GM19372 (cell line): ENCODE data around the gene TMED8.
"Not testable (repeated sequence)": the region's sequence is repeated elsewhere in the genome, so short reads cannot be mapped to it uniquely, and the experiment has no call there.

Experiments
- ATAC-seq: cut with Tn5 transposase; IDR thresholded peaks from one replicate; pipeline ENCODE4 v1.9.1; 2021; ENCODE audit warnings: mild to moderate bottlenecking, low read depth, moderate library complexity; ENCODE audit not compliant: unreplicated experiment

TMED8 gene, protein sequence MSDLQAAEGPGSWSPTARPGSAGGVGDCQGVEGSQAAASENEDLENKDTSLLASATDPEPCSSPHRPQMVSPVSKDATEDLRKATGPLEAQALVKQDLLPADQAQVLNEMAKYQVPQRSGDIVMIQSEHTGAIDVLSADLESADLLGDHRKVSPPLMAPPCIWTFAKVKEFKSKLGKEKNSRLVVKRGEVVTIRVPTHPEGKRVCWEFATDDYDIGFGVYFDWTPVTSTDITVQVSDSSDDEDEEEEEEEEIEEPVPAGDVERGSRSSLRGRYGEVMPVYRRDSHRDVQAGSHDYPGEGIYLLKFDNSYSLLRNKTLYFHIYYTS

DNA sequence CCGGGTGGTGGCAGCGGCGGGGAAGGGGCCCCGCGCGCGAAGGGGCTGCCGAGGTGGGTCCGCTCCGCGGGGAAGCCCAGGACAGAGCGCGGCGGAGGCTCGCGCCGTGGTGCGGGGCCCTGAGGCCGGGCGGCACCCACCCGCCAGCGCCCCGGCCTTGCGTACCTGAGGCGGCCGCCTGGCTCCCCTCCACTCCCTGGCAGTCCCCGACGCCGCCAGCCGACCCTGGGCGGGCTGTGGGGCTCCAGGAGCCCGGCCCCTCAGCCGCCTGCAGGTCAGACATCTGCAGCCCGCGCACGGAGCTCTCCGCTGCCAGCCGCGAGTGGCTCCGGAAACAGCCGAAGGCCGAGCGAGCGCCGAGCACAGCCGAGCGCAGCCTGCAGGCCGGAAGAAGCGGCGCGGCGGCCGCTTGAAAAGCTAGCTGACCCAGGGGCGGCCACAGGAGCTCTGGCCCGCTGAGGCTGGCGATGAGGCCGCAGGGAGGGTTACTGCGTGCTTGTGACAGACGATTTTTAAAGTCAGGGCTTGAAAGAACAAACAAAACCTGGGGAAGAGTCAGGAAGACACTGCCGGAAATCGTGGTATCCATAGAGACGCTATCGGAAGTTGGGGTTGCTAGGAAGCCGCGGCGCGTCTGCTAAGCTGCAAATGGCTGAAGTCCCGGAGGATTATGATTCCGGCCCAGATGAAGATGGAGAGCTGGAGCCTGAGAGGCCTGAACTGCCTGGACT is at the start of gene TMED8, which contains the start of gene SAMD15:
TSS of gene TMED8 (minus strand) at position 324 of the 731 bp plus-strand sequence. CDS start at position 283, 41 bp downstream.
TSS of gene SAMD15 (plus strand) at position 609 of the 731 bp plus-strand sequence. CDS start at position 649, 40 bp downstream.
- peak; percentile 84 for ATAC-seq

DNA sequence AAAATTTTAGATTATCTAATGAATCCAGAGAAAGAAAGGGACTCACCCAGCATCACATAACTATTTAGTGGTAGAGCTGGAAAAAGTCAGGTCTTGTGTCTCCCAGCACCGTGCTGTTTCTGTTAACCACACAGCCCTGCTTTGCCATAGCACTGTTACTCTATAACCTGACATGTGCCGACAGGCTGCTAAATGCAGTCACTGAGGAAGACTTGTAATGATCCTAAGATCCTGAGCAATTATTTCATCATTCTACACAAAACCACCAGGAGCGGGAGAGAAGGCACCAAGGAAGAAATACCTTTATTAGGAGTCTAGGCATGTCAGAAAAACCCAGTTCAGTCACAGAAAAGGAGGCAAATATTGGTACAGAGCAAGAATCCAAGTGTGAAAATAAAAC is 49.5 kb upstream of the TMED8 start:
- no peak for ATAC-seq

DNA sequence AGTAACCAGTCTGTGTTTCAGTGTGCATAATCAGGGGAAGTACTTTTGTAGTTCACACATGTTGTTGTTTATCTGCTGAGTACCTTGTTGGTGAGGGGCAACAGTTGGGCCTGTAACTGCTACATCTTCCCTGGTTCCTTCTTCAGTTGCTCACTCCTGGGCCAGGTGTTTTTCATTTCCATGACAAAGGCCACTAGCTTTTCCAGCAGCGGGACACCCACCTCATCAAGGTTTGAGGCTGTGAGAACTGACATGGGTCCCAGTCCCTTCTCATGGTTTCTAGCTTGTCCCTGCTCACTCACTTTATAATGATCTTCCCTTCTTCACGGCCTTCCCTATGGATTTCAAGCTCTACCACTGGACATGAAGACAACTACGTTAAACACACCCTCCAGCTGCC is 48.0 kb upstream of the TMED8 start:
- no peak for ATAC-seq

DNA sequence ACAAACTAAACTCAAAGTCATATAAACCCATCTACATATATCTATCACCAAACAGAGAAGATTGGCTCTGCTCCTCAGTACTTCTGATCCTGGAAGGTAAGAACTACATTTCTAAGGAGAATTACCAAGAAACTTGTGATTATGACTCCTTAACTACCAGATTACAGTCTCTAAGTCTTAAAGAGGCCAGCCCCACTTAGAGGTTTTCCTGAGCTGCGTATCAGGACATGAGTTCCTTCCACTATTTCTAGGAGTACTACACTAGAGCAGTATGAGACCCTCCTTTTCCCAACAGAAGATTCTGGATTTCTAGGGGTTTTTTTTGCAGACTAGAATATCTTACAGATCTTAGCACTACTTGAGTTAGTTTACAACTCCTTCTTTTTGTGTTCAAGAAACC is 46.5 kb upstream of the TMED8 start, which contains the start of gene NOXRED1:
TSS of gene NOXRED1 (minus strand) at position 101 of the 400 bp plus-strand sequence. CDS start 634 bp downstream, outside the sequence.
- no peak for ATAC-seq

DNA sequence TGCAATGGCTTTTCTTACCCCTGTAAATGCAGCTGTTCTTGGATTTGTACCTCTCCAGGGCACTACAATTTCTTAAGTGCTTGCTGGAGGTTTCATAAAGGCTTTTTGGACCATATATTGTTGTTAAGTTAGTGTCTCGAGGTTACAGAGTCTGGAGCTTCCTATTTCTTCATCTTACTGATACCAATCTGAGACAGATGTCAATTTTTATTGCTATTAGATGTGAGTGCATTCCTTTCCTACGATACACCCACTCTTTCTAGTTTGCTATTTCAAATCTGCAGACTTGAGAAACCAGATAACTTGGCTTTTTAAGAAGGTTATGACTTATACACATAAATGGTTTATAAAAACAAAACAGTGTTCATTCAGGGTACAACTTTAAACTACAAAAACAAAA is 44.3 kb upstream of the TMED8 start:
- ATAC-seq = no peak

DNA sequence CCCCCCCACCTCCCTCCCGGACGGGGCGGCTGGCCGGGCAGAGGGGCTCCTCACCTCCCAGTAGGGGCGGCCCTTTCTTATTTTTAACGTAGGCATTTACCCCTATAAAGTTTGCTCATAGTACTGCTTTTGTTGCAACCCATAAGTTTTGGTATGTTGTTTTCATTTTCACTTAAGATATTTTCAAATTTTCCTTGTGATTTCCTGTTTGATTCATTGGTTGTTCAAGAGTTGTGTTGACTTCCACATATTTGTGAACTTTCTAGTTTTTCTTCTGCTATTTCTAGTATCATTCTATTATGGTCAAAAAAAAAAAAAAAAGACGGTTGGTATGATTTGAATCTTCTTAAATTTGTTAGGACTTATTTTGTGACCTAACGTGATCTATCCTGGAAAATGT is 39.9 kb upstream of the TMED8 start:
- no peak for ATAC-seq

DNA sequence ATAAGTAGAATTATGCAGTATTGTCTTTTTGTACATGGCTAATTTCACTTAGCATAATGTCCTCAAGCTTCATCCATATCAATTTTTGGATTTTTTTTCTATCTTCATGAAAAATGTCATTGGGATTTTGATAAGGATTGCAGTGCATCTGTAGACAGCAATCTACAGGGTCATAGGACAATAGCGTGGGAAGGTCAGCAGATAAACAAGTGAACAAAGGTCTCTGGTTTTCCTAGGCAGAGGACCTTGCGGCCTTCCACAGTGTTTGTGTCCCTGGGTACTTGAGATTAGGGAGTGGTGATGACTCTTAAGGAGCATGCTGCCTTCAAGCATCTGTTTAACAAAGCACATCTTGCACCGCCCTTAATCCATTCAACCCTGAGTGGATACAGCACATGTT is 39.2 kb upstream of the TMED8 start:
- ATAC-seq = not testable (repeated sequence)

DNA sequence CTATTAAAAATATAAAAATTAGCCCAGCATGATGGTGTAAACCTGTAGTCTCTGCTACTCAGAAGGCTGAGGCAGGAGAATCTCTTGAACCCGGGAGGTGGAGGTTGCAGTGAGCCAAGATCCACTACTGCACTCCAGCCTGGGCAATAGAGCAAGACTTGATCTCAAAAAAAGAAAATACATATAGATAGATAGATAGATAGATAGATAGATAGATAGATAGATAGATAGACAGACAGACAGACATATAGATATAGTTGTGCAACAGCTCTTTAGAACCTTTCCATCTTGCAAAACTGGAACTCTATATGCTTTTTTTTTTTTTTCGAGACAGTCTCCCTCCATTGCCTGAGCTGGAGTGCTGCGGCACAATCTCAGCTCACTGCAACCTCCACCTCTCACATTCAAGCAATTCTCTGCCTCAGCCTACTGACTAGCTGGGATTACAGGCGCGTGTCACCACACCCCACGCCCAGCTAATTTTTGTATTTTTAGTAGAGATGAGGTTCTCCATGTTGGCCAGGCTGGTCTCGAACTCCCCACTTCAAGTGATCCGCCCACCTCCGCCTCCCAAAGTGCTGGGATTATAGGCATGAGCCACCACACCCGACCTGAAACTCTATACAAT is 38.6 kb upstream of the TMED8 start:
- ATAC-seq = not testable (repeated sequence)

DNA sequence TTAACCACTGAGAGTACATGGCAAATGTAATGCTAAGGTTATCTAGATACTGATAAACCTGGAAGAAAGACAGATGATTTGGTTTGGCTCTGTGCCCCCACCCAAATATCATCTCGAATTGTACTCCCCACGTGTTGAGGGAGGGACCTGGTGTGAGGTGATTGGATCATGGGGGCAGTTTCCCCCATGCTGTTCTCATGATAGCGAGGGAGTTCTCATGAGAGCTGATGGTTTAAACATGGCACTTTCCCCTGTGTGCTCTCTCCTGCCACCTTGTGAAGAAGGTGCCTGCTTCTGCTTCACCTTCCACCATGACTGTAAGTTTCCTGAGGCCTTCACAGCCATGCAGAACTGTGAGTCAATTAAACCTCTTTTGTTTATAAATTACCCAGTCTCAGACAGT is 32.2 kb upstream of the TMED8 start:
- ATAC-seq = no peak

DNA sequence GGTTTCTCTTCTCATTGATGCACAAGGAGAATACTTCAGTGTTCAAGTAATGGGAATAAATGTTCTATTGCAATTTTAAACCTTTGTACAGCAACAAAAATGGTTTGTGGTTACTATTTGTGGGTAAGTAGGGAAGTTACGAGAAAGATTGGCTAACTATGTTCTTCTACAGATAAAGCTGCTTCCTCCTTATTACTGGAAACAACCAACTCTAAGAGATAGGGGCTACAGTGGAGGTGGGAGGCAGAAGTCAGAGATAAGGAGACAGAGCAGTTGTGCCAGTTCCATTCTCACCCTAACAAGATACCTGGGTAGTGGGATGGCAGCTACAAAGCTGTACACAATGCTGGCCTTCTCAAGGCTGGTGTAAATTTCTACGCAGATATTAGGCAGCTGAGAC is 30.3 kb upstream of the TMED8 start:
- no peak for ATAC-seq

DNA sequence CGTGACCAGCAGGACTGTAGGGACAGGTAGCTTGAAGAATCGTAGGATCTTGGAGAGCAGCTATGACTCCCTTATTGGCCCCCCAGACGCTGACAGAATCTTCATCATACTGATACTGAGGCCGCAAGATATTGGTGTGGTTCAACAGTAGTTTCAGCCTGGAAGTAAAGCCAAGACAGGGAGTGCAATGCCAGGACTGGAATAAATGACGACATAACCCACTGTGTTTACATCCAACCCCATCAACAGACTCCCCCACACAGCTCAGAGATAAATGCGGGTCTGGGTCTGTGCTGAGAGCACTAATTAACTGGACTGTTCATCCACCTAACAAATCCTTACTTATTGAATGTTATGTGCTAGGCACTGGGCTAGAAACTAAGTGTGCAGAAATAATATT is 29.8 kb upstream of the TMED8 start:
- no peak for ATAC-seq

DNA sequence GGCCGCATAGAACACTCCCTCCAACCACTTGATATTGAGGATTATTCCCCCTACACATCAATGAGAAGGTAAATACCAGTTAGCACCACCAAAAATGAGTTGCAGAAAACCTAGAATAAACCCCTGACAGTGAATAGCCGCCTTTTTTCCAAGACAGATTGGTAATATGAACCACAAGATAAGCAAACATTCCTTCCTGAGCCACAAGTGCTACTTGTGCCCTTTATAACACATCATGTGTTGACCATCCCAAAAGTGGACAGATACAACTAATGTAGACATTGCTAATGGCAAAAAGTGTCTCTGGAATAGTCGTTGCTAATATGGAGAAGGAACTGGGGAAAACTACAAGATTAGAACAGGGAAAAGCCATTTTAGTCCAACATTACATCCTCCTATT is 29.2 kb upstream of the TMED8 start:
- ATAC-seq = no peak

DNA sequence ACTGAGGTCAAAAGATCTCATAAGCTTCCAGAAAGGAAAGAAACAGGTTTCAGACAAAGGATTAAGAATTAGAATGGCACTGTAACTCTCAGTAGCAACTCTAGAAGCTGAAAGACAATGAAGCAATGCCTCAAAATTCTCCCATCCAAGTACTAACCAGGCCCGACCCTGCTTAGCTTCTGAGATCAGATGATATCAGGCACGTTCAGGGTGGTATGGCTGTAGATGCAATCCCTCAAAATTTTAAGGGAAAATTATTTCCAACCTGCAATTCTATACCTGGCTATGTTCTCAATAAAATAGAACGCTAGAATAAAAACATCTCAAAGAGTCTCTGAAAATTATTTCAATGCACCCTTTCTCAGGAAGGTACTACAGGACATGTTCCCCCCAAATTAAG is 26.9 kb upstream of the TMED8 start:
- ATAC-seq = no peak

DNA sequence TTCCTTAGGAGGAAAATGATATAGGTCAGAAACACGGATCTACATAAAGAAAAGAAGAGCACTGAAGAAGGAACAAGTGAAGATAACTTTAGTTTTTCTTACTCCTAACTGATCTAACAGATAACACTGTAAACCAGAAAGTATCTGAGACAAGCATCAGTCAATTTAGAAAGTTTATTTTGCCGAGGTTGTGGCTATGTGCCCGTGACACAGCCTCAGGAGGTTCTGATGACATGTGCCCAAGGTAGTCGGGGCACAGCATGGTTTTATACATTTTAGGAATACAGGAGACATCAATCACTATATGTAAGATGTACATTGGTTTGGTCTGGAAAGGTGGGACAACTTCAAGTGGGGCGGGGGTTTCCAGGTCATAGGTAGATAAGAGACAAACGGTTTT is 23.3 kb upstream of the TMED8 start:
- no peak for ATAC-seq

DNA sequence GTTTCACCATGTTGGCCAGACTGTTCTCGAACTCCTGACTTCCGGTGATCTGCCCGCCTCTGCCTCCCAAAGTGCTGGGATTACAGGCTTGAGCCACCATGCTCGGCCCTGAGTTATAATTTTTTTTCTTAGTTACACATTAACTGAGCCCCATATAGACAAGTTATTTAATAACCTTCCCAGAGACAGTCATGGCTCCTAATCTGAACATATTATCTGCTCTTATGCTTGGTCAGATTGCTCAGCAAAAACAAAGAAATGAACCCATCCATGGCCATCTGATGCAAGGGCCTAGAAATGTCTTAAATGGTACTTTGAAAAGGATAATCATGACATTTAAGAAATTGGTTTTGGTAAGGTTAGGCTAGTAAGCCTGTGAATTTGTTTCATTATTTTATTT is 13.3 kb upstream of the TMED8 start:
- ATAC-seq = no peak

DNA sequence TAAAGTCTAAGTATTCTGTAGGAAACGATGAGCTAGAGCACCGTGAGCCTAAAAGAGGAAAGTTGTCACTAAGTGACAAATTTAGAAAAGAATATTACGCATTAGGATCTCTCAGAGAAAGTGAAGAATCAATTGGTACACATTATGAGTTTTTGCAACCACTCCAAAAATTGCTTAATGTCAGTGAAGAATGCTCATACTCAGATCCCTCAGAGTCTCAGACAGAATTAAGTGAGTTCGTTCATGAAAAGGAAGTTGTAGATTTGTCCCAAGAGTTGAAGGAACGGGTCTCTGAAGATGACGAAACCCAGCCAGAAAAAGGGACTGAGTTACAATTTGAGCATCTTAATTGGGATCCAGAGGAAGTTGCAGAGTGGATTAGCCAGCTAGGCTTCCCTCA is 1.8 kb upstream of the TMED8 start:
- ATAC-seq = no peak

DNA sequence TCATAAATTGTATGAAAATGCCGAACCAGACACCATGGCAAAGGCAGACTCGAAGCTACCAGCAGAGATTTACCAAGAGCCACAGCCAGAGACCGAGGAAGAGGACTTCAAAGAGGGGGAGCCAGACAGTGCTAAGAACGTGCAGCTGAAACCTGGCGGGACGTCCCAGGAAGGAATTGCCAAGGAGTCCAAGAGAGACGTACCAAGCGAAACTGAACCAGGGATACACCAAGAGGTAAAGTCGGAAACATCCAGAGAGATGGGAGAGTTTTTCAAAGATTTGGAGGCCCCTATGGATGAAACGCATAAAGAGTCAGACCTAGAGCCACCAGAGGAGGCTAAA is 579 bp upstream of the TMED8 start:
- no peak for ATAC-seq

DNA sequence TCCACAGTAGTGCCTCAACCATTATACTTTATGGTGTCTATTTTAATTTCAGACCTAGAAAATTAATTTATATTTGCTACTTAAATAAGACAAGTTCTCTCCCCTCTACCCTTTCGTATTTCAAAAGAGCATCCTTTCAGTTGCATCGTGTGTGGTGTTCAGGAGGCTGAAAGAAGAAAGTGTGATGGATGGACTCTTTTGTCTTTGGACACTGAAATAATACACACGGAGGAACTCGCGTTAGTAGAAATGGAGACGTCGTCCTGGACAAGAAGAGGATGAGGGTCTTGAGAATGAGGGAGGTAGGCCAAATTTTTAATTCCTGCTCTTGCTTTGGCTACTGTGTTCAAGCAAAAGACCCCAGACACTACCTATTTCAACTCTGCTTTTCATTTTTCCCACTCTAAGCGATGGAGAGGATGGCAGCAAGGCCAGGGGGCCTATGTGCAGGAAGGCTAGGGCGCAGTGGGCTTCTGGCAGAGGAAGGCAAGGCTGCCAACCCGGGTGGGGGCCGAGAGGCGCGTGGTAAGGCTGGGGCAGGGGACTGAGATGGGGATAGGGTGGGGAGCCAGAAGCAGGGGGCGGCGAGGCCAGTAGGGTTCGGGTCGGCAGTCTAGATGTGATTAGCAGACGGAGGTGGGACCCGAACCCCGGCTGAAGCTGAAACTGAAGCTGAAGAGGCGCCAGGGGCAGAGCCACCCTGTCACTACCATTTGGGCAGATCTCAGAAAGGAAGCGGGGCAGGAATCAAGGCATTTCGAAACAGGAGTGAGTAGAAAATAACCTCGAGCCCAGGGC is 722 bp downstream of the TMED8 start:
- ATAC-seq = peak; percentile 5

DNA sequence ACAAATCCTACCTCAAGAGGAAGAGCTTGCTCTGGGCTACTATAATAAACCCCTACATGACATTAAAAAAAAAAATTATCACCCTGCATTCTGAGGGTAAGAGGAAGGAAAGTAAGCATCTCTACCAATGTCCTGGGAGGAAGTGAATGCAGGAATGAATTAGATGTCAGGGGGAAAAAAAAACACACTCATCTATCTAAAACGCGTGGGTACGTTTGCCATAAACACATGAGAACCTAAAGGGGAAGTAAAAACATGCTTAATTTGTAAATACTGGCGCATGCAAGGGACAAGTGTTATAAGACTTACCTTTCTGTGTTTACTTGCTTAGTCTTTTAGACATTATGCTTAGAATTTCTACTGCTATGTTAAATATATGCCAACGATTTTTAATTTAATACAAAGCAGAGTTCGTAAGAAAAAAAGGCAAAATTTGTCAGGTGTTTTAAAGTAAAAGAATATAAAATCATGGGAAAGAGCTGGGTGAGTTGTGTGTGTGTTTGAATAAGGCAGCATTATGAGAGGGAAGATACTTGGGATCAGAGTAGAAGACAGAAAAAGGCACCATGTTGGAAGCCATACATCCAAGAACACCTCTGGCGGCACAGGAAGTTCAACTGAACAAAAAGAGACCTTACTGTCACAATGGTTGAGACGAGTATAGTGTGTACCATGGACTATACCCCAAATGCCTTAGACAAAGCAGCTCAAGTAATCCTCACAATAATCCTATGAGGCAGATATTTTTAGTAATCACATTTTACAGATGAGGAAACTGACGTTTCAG is 1.5 kb downstream of the TMED8 start:
- ATAC-seq = no peak

DNA sequence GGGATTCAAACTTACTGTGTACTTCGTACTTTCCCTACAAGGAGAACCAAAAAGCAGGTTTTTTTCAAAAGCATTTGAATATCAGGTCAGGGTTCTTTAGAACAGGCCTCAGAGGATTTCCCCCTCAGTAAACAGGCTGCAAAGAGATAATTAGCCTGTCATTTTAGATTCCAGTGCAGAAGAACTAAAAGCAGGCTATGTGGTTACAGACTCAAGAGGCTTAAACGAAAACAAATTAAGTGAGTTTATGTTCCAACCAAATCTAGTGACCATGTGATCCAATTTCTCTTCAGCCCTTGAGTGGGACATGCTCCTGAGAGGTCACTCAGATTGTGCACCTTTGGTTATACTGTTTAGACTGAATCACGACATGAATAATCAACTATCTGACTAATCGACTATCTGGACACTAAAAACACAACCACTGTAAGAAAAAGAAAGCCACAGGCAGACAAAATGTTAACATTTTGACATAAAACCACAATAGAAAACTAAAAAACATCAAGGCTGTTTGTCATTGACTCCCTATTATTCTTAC is 4.5 kb downstream of the TMED8 start:
- ATAC-seq = peak; percentile 25
